HG03457 (cell line): Measurements from ENCODE around the gene SEMA6B.
"Not testable (repeated sequence)": the region's sequence is repeated elsewhere in the genome, so short reads cannot be mapped to it uniquely, and the experiment has no call there.

Experiments
- ATAC-seq: cut with Tn5 transposase; IDR thresholded peaks from one replicate; pipeline ENCODE4 v1.9.1; 2021; ENCODE audit warnings: moderate number of reproducible peaks; ENCODE audit not compliant: unreplicated experiment

SEMA6B gene, protein sequence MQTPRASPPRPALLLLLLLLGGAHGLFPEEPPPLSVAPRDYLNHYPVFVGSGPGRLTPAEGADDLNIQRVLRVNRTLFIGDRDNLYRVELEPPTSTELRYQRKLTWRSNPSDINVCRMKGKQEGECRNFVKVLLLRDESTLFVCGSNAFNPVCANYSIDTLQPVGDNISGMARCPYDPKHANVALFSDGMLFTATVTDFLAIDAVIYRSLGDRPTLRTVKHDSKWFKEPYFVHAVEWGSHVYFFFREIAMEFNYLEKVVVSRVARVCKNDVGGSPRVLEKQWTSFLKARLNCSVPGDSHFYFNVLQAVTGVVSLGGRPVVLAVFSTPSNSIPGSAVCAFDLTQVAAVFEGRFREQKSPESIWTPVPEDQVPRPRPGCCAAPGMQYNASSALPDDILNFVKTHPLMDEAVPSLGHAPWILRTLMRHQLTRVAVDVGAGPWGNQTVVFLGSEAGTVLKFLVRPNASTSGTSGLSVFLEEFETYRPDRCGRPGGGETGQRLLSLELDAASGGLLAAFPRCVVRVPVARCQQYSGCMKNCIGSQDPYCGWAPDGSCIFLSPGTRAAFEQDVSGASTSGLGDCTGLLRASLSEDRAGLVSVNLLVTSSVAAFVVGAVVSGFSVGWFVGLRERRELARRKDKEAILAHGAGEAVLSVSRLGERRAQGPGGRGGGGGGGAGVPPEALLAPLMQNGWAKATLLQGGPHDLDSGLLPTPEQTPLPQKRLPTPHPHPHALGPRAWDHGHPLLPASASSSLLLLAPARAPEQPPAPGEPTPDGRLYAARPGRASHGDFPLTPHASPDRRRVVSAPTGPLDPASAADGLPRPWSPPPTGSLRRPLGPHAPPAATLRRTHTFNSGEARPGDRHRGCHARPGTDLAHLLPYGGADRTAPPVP

DNA sequence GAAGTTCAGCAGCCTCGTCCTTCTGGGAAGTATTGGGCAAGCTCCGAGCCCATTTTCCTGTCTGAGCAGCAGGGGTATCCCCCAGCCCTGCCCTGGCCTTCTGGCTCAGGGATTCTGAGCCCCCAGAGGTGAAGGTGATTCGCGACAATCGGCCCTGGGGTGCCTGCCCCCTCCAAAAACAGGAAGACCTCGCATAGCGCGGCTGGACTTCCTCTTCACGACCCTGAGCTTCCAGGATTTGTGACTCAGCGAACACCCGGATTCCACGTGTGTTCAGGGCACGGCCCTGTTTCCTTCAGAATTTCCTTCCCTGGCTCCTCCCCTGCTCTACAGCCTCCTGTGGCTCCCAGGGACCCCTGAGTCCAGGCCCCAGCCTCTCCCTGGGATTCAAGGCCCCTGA, at the start of gene SEMA6B:
SEMA6B (minus strand) TSS at position 116 of the 400 bp plus-strand sequence. CDS start 1,227 bp downstream, outside the sequence.
- ATAC-seq, result no peak

DNA sequence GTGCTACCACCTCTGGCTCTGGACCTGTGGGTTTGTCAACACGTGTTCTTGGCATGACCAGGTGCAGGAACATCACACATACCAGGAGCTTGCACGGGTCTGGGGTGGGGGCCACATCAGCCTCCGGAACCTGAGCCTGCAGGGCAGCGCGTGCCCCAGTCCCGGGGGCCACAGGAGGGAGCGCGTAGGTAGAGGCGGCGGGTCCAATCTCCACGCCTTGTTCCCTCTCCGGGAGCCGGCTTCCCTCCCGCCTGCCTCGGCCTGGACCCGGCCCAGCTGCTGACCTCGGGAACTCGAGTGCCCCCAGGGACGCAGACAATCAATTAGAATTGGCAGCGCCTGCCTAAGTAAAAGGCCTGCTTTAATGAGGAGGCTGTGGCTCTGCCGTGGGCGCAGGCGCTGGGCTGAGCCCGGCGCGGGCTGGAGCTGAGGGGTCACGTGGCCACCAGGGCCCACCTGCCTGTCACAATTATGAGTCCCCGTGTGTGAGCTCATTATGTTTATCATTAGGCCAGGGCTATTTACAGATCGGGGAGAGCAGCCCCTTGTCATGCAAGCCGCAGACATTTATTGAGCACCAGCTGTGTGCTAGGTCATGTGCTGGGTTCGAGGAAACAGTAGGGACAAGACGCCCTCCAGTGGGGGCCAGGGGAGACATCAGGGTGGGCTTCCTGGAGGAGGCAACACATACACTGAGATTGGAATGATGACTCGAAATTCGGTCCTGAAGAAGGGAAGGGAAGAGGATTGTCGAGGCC, 47.6 kb upstream of the SEMA6B start:
- no peak for ATAC-seq

DNA sequence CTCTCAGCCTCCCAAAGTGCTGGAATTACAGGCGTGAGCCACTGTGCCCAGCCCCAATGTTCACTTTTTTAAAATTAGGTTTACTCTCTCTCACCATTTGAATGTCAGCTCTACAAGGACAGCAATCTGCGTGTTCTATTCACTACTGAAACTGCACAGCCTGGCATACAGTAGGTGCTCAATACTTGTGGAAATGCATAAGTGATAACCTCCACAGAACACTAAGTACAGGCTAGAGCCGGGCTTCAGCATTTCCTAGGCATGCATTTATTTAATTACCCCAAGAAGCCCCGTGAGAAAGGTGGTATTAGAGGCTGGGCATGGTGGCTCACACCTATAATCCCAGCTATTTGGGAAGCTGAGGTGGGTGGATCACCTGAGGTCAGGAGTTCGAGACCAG, 46.7 kb upstream of the SEMA6B start:
- ATAC-seq, result no peak

GRCh38 chr19:4604912-4605311, 45.4 kb upstream of the SEMA6B start:
- no peak for ATAC-seq

GRCh38 chr19:4602915-4603314, 43.4 kb upstream of the SEMA6B start:
- ATAC-seq, result no peak

DNA sequence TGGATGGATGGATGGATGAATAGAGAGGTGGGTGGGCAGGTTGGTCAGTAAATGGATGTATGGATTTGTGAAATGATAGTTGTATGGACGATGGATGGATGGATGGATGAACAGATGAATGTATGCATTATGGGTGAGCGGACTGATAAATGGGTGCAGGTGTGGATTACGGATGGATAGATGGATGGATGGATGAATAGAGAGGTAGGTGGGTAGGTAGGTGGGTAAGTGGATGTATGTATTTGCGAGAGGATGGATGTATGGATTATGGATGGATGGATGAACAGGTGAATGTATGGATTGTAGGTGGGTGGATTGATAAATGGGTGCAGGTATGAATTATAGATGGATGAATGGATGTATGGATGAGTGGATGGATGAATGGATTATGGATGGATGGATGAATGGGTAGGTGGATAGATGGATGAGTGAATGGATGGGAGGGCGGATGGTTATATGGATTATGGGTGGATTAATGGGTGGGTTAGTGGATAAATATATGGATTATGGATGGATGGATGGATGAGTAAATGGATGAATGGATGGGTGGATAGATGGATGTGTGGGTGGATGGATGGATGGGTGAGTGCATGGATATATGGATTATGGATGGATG, 42.8 kb upstream of the SEMA6B start:
- ATAC-seq, result no peak

DNA sequence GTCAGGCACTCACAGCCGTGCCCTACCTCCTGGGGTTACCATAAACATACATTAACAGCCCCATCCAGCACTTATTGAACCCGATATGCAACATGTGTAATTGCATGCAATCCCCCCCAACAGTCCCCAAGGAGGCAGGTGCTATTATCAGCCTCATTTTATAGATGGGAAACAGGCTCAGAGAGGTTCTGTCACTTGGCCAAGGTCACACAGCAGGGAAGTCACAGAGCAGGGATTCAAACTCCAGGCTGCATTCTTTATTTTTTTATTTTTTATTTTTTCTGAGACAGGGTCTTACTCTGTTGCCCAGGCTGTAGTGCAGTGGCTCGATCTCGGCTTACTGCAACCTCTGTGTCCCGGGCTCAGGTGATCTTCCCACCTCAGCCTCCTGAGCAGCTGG, 41.4 kb upstream of the SEMA6B start:
- ATAC-seq, result no peak

DNA sequence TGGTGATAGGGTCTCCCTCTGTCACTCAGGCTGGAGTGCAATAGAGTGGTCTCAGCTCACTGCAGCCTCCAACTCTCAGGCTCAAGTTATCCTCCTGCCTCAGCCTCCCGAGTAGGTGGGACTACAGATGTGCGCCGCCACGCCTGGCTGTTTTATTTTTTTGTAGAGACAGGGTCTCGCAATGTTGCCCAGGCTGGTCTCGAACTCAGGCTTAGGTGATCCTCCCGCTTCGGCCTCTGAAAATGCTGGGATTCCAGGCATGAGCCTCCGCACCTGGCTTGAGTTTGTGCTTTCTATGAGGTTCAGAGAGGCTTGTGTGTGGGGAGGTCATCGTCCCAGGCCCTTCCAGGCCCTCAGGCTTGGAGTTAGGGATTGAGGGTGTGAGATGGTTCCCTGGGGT, 40.6 kb upstream of the SEMA6B start:
- ATAC-seq, result no peak

DNA sequence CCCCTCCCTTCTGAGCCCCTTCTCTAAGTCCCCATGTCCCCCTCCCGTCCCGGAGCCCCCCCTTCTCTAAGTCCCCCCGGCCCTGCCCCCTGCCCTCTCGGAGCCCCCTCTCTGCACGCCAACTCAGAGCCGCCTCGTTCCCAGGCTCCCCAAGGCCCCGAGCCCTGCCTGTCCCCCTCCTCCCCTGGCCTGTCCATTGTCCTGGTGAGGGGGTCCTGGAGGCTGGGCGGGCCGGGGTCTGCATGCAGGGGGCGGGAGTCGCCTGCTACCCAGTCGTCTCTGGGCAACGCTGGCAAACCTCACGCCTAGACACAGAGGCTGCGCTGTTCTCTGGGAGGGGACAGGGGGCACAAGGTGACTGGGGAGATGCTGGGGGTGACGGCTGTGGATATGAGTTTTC, 39.2 kb upstream of the SEMA6B start:
- ATAC-seq, result no peak

- no peak for ATAC-seq
Observed at GRCh38 chr19:4597975-4598671, 38.6 kb upstream of the SEMA6B start.

DNA sequence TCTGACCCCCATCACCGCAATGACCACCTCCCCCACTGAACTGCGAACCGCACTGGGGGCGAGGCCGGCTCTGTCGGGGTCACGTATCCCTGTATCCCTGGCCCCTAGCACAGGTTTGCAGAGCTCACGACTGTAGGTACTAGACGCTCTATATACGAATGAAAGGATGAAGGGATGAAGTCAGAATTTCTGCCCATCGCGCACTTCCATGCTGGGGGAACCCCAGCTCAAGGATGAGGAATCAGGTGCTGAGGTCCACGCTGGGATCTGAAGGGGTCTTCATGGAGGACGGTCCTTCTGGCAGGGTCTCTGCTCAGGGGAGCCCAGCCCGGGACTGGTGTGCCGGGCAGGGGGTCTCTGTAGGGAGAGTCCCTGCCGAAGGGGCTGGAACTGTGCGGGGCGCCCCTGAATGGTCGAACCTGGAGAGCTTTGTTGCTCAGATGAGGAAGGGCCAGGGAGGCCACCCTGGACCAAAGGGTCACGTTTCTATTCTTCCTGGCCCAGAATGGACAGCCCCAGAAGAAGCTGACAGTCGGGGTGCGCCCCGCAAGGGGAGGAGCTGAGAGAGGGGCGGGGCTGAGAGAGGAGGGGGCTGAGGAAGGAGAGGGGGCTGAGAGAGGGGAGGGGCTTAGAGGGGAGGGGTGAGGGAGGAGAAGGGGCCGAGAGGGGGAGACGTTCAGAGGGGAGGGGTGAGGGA, 37.9 kb upstream of the SEMA6B start:
- ATAC-seq, result no peak

GRCh38 chr19:4596033-4596904, 36.8 kb upstream of the SEMA6B start:
- no peak for ATAC-seq

DNA sequence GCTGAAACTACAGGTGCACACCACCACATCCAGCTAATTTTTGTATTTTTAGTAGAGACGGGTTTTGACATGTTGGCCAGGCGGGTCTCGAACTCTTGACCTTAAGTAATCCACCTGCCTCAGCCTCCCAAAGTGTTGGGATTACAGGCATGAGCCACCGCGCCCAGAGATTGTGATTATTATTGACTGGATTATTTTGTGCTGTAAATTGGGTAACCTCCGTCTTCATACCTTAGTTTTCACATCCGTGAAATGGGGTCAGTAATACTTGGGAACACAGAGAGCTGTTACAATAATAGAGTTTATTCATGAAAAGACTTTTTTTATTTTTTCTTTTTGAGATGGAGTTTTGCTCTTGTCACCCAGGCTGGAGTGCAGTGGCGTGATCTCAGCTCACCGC, 35.7 kb upstream of the SEMA6B start:
- not testable (repeated sequence) for ATAC-seq

GRCh38 chr19:4594201-4594600, 34.7 kb upstream of the SEMA6B start:
- ATAC-seq, result no peak

GRCh38 chr19:4593409-4593851, 33.9 kb upstream of the SEMA6B start:
- ATAC-seq, result no peak

DNA sequence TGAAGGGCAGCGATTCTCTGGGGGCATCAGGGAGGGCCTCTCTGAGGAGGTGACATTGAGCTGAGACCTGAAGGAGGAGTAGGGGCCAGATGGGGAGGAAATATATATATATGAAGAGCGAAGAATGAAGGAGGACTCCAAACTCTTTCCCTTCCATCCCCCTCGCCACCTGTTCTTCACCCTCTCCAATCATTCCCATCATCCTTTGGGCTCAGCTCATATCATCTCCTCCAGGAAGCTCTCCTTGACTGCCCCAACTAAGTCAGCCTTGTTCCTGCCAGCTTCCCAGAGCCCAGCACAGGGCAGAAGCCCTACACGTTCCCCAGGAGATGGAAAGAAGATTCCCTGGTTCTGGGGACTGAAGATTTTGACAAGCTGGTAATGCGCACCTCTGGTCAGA, 33.0 kb upstream of the SEMA6B start:
- ATAC-seq, result no peak

- ATAC-seq, result no peak
Observed at GRCh38 chr19:4591320-4591719, 31.8 kb upstream of the SEMA6B start.

GRCh38 chr19:4590559-4590958, 31.1 kb upstream of the SEMA6B start:
- ATAC-seq, result no peak
